HUDEP-2 (cell line): ENCODE results near the gene TRPV2.

Experiments
- DNase-seq, 76 experiments: peaks; one replicate each; lab custom pipeline; 2025; ENCODE audit not compliant: unreplicated experiment in 76 of 76; lab: John Stamatoyannopoulos, UW

TRPV2 gene

GRCh38 chr17:16473044-16474011, 58.0 kb downstream of the TRPV2 start:
- no peak for DNase-seq

- DNase-seq: no peak
These were observed 58.8 kb downstream of the TRPV2 start for GRCh38 chr17:16474012-16474725.

GRCh38 chr17:16475179-16475704, 59.9 kb downstream of the TRPV2 start:
- DNase-seq: no peak

GRCh38 chr17:16477255-16477654, 61.9 kb downstream of the TRPV2 start:
- no peak for DNase-seq

GRCh38 chr17:16477666-16478065, 62.3 kb downstream of the TRPV2 start:
- DNase-seq: no peak

GRCh38 chr17:16478649-16479048, 63.3 kb downstream of the TRPV2 start:
- DNase-seq: no peak

GRCh38 chr17:16479264-16479663, 63.9 kb downstream of the TRPV2 start:
- DNase-seq: no peak

GRCh38 chr17:16480995-16481394, 65.6 kb downstream of the TRPV2 start:
- DNase-seq: no peak

GRCh38 chr17:16482253-16482652, 66.9 kb downstream of the TRPV2 start:
- no peak for DNase-seq

- DNase-seq: no peak
These were observed 67.8 kb downstream of the TRPV2 start for GRCh38 chr17:16483021-16483645.

GRCh38 chr17:16484445-16485175, 69.2 kb downstream of the TRPV2 start:
- DNase-seq: no peak
